ENCODE results near the gene LGR4.

DNA sequence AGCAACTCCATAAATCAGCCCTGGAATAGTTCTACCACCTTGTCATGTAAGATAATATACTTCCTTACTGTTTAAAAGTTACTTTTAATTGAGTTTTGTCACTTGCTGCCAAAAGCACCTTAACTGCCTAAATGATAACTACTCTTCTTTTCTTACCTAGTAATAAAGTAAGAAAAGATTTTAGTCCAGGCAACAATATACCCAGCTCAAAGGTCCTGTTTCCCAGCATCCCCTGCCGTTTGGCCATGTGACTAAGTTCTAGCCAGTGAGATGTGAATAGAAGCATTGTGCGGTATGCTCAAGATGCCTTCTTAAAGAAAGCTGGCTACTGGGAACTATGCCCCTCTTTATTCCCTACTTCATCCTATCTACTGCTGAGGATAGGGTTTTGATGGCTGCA, 70.1 kb downstream of the LGR4 start:
- TF ChIP-seq, protein P1, sequence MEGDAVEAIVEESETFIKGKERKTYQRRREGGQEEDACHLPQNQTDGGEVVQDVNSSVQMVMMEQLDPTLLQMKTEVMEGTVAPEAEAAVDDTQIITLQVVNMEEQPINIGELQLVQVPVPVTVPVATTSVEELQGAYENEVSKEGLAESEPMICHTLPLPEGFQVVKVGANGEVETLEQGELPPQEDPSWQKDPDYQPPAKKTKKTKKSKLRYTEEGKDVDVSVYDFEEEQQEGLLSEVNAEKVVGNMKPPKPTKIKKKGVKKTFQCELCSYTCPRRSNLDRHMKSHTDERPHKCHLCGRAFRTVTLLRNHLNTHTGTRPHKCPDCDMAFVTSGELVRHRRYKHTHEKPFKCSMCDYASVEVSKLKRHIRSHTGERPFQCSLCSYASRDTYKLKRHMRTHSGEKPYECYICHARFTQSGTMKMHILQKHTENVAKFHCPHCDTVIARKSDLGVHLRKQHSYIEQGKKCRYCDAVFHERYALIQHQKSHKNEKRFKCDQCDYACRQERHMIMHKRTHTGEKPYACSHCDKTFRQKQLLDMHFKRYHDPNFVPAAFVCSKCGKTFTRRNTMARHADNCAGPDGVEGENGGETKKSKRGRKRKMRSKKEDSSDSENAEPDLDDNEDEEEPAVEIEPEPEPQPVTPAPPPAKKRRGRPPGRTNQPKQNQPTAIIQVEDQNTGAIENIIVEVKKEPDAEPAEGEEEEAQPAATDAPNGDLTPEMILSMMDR (IDR thresholded peaks at IDR 0.05; ENCODE audit: low read depth, low read length, poor library complexity, severe bottlenecking) = no peak
- TF ChIP-seq EZH2phosphoT487 (IDR thresholded peaks at IDR 0.05; ENCODE audit: borderline replicate concordance, low read length) = no peak

Data from DOHH2 (cell line).